Fibroblast of mammary gland (primary cell): Measurements from ENCODE around the gene PARM1.

ENCODE experiments used
- DNase-seq: peaks from one replicate; pipeline ENCODE4 v3.0.0-alpha.2; 2010; ENCODE audit warnings: low read depth
- H3K4me3 ChIP-seq: 2 replicates; pipeline ENCODE4 v1.5.1; 2011; ENCODE audit warnings: low read depth, mild to moderate bottlenecking, low read length, moderate library complexity; ENCODE audit not compliant: control insufficient read depth
- TF ChIP-seq, protein P1 (sequence below): conservative IDR thresholded peaks from 2 replicates; pipeline ENCODE4 v1.5.1; 2011; ENCODE audit warnings: low read depth, low read length, inconsistent platforms; ENCODE audit not compliant: control insufficient read depth, insufficient read depth

PARM1 gene

DNA sequence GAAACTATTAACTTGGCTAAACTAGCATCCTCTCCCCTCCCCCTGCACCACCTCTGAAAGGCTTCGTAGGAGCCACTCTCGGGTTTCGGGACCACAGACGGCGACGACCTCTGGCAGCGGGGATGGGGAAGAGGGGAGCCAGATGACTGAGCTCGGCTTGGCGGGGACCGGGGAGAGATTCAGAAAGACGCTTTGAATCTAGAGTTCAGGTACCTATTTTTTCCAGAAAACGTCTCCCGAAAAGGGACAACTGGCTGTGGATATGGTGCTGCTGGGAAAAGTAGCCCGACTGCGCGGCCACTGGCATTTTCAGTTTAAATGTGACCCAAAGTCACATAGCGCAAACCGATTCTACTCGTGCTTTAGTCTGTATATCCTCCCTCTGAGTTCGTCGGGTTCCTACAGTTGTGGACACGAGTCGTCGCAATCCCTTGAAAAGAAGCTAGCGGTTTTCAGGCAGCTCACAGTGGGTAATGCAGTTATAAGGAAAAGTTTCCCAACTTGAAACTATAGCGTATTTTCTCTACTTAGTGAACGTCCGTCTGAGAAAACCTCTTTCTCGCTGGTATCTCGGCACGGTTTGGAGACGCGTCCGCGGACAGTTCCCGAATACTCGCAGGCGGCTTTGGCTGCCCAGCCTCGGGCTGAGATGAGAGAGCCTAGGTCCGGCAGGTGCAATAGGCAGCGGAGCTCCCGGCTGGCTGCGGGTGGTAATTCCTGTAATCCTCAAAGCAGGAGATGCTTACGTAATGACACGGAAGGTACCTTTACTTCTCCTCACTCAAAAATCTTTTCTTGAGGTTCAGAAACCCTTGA lies 1.3 kb downstream of the PARM1 start:
- H3K4me3 ChIP-seq, result peak overlapping the region; percentile 15
- TF ChIP-seq, protein P1, sequence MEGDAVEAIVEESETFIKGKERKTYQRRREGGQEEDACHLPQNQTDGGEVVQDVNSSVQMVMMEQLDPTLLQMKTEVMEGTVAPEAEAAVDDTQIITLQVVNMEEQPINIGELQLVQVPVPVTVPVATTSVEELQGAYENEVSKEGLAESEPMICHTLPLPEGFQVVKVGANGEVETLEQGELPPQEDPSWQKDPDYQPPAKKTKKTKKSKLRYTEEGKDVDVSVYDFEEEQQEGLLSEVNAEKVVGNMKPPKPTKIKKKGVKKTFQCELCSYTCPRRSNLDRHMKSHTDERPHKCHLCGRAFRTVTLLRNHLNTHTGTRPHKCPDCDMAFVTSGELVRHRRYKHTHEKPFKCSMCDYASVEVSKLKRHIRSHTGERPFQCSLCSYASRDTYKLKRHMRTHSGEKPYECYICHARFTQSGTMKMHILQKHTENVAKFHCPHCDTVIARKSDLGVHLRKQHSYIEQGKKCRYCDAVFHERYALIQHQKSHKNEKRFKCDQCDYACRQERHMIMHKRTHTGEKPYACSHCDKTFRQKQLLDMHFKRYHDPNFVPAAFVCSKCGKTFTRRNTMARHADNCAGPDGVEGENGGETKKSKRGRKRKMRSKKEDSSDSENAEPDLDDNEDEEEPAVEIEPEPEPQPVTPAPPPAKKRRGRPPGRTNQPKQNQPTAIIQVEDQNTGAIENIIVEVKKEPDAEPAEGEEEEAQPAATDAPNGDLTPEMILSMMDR, result no peak
- peak; percentile 21 for DNase-seq

GRCh38 chr4:74934888-74935287 lies 2.0 kb downstream of the PARM1 start:
- no peak overlapping the region for H3K4me3 ChIP-seq
- TF ChIP-seq, protein P1, result no peak
- DNase-seq, result no peak

DNA sequence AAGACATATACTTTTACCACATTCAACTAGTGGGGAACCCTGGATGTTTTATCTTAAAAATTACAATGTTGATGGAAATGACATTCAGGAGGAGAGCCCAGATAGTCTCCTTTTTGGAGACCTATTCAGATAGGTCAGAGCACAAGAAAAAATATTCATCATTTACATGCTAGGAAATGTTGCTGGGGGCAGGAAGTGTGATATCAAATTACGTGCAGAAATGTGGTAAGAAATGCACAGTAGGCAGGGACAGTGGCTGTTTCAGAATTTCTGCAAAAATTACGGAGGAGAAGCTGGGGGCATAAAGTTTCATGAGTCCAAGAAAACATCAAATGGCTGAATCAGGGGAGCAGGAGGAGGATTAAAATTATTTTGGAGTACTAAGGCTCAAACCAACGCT lies 8.2 kb downstream of the PARM1 start:
- H3K4me3 ChIP-seq, result no peak overlapping the region
- no peak for DNase-seq
- TF ChIP-seq, protein P1, result no peak

DNA sequence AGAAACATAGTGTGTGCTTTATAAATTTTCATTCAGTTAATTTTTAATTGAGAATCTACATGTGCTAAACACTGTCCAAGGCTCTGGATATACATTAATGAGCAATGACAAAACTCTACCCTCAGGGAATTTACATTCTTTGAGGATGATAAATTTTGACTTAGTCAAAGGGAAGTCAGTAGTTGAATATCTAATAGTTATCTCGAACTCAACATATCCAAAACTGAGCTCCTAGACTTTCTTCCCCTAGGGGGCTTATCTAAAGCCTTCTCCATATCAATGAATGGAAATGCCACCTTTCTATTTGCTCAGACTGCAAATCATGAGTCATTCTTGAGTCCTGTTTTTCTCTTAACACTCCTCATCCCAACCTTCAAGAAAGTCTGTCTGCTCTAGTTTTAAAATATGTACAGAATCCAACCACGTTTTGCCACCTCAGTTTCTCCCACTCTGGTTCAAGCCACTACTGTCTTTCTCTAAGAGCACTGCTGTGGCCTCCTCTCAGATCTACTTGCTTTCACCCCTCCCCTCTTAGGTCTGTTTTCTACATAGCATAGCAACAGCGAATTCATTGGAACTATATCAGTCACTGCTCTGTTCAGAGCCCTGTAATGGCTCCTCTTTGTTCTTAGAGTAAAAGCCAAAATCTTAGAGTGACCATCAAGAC lies 9.5 kb downstream of the PARM1 start:
- H3K4me3 ChIP-seq, result no peak overlapping the region
- DNase-seq, result no peak
- TF ChIP-seq, protein P1, result no peak

DNA sequence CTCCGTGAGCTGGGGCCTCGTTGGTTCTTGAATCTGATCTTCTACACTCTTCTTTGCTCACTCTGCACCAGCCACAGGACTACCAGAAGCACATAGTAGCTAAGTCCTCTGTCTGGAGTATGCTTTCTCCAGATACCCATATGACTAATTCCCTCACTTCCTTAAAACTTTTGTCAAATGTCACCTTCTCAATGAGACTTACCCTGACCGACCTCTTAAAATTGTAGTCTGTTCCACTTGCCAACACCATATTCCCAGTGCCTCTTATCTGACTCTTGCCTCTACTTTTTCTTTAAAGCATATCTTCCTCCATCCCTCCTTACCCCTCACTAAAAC lies 10.0 kb downstream of the PARM1 start:
- DNase-seq, result no peak
- H3K4me3 ChIP-seq, result no peak overlapping the region
- TF ChIP-seq, protein P1, result no peak

DNA sequence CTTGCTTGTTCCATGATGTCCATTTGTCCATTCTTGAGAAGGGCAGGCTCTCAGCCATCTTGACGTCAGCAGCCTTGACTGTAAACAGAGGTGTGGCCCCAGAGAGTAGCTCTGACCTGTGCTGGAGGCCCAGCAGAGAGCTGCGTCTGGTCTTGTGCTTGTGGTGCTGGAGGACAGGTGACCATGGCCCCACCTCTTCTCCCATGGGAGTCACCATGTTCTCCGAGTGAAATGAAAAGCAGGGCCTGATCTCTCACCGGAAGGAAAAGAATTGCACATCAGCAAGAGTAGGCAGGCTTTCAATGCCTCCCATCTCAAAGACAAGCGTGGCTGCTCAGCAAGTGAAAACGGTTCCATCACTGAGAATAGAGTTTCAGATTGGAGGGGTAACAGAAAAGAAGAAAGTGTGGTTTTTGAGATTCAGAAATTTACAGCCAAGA lies 11.5 kb downstream of the PARM1 start:
- DNase-seq, result no peak
- H3K4me3 ChIP-seq, result no peak overlapping the region
- TF ChIP-seq, protein P1, result no peak
